Activated gamma-delta T cell (primary cell): ENCODE measurements around the gene TIMM8A.
"Not testable (repeated sequence)": the region's sequence is repeated elsewhere in the genome, so short reads cannot be mapped to it uniquely, and the experiment has no call there.

ENCODE experiments used
- DNase-seq: peaks from one replicate; lab custom pipeline; 2025; lab: John Stamatoyannopoulos, UW

The TIMM8A gene

GRCh38 chrX:101359966-101360365 is 11.4 kb upstream of the TIMM8A start:
- no peak for DNase-seq

GRCh38 chrX:101357166-101357795 is 8.7 kb upstream of the TIMM8A start:
- no peak for DNase-seq

GRCh38 chrX:101349193-101349562 is 636 bp upstream of the TIMM8A start:
- DNase-seq, result no peak

GRCh38 chrX:101347859-101348451 is 587 bp downstream of the TIMM8A start:
- DNase-seq, result no peak

- DNase-seq, result no peak
Measured at GRCh38 chrX:101337776-101338271, 10.7 kb downstream of the TIMM8A start.

- not testable (repeated sequence) for DNase-seq
Measured at GRCh38 chrX:101334310-101334709, 14.2 kb downstream of the TIMM8A start.

GRCh38 chrX:101326600-101326999 is 21.9 kb downstream of the TIMM8A start:
- not testable (repeated sequence) for DNase-seq

GRCh38 chrX:101303790-101304189 is 44.8 kb downstream of the TIMM8A start:
- no peak for DNase-seq
